Prostate gland (tissue), 2 donors: ENCODE results near the gene WSB2.

Experiments used
- POLR2A ChIP-seq: fragments of 450-650 bp; IDR thresholded peaks from one replicate; pipeline ENCODE4 v1.6.1; 2016; ENCODE audit warnings: antibody characterized with exemption, mild to moderate bottlenecking
- POLR2AphosphoS5 ChIP-seq: sonication (generic); formaldehyde crosslinking; IDR thresholded peaks from one replicate; pipeline ENCODE4 v1.6.1; 2017; ENCODE audit warnings: antibody characterized with exemption
- TF ChIP-seq, protein P1 (sequence below), 4 experiments: fragments of 200-600 bp in 2 of 4; fragments of 450-650 bp in 2 of 4; sonication (generic) in 2 of 4; IDR thresholded peaks; 1 replicate in 3 of 4; 2 replicates in 1 of 4; pipeline ENCODE4 v1.5.1; 2016 to 2019; ENCODE audit warnings: antibody characterized with exemption in 4 of 4, mild to moderate bottlenecking in 2 of 4, moderate library complexity in 2 of 4

DNA sequence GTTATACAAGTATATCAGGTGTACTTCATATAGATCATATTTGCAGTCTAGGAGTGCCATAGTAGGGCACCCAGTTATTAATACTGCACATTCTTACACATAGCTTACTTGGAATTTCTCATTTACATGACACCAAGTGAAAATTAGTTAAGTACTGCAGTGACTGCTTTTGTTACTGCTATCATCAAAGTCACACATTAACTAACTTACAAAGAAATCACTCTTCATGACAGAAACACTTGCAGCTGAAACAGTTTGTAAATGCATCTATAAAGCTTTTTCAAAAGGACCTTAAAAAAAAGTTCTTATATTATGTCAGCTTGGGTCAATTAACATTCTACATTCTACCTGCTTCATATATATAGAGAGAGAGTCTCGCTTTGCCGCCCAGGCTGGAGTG, 62.3 kb downstream of the WSB2 start:
- TF ChIP-seq, protein P1, sequence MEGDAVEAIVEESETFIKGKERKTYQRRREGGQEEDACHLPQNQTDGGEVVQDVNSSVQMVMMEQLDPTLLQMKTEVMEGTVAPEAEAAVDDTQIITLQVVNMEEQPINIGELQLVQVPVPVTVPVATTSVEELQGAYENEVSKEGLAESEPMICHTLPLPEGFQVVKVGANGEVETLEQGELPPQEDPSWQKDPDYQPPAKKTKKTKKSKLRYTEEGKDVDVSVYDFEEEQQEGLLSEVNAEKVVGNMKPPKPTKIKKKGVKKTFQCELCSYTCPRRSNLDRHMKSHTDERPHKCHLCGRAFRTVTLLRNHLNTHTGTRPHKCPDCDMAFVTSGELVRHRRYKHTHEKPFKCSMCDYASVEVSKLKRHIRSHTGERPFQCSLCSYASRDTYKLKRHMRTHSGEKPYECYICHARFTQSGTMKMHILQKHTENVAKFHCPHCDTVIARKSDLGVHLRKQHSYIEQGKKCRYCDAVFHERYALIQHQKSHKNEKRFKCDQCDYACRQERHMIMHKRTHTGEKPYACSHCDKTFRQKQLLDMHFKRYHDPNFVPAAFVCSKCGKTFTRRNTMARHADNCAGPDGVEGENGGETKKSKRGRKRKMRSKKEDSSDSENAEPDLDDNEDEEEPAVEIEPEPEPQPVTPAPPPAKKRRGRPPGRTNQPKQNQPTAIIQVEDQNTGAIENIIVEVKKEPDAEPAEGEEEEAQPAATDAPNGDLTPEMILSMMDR (IDR thresholded peaks at IDR 0.05), result no peak
- no peak for TF ChIP-seq POLR2A
- TF ChIP-seq POLR2AphosphoS5, result no peak
